B cell (primary cell): Measurements from ENCODE around the gene SGF29.
"Not testable (repeated sequence)": the region's sequence is repeated elsewhere in the genome, so short reads cannot be mapped to it uniquely, and the experiment has no call there.

Experiments used
- CTCF ChIP-seq: fragments of 200-600 bp; IDR thresholded peaks from one replicate; pipeline ENCODE4 v1.8.0; 2022; ENCODE audit warnings: antibody characterized with exemption, mild to moderate bottlenecking
- EZH2 ChIP-seq: IDR thresholded peaks from 2 replicates; pipeline ENCODE4 v1.6.1; 2012; ENCODE audit warnings: borderline replicate concordance, low read depth, mild to moderate bottlenecking, moderate library complexity, low read length; ENCODE audit not compliant: insufficient read depth, poor library complexity, severe bottlenecking

- not testable (repeated sequence) for TF ChIP-seq CTCF, EZH2
Observed at GRCh38 chr16:28613912-28614311, 60.2 kb downstream of the SGF29 start.
